ENCODE data around the gene TOR4A.

Gene TOR4A

DNA sequence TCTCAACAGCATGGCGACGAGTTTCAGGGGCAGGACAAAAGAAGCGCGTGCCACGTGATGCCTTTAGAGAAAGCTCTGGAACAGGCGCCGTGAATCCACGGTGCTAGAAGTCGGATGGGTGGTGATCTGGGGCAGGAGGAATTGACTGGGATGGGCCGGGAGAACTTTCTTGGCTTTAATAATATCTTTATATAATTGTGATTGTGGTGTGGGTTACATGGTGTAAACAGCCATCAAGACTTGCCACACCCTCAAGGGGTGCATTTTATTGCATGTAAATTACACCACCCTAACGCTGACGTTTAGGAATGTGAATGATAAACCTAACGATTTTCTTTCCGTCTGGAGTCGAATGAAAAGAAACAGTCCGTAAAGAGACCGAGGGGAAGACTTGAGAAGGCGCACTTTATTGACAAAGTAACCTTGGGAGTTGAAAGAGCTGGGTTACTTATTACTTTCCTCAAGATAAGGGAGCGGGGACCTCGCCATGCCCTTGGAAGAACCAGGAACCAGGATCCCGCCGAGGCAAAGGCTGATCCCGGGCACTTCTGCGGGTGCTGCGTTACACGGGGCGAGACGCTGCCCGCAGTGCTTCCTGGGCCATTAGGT is 16.1 kb downstream of the TOR4A start:
- no peak overlapping the region for H3K27ac ChIP-seq
- no peak for DNase-seq (ENCODE audit: low read depth, low spot score)
- no peaks in the 10 kb centered on the region; the same call in 1 of the 2 replicates for H3K9me3 ChIP-seq (ENCODE audit: low read depth, low read length)
- no peak overlapping the region for H3K9ac ChIP-seq (ENCODE audit: insufficient read length)
- H3K36me3 ChIP-seq (ENCODE audit: insufficient read depth, low read length): no peaks in the 10 kb centered on the region
- TF ChIP-seq EZH2 (IDR thresholded peaks at IDR 0.05) (no peak), POLR2AphosphoS5 (IDR thresholded peaks at IDR 0.05; ENCODE audit: borderline replicate concordance, low read depth, low read length) (no peak), FOXP2 (optimal IDR thresholded peaks at IDR 0.05; ENCODE audit: control extremely low read depth, extremely low read length, insufficient read depth) (no peak)
- H3K4me3 ChIP-seq: no peak overlapping the region

- TF ChIP-seq POLR2AphosphoS5 (IDR thresholded peaks at IDR 0.05; ENCODE audit: borderline replicate concordance, low read depth, low read length) (no peak), FOXP2 (optimal IDR thresholded peaks at IDR 0.05; ENCODE audit: control extremely low read depth, extremely low read length, insufficient read depth) (no peak), EZH2 (IDR thresholded peaks at IDR 0.05) (no peak)
- no peak overlapping the region for H3K9ac ChIP-seq (ENCODE audit: insufficient read length)
- DNase-seq (ENCODE audit: low read depth, low spot score): no peak
- H3K9me3 ChIP-seq (ENCODE audit: low read depth, low read length): no peaks in the 10 kb centered on the region; the same call in 1 of the 2 replicates
- no peaks in the 10 kb centered on the region for H3K36me3 ChIP-seq (ENCODE audit: insufficient read depth, low read length)
- no peak overlapping the region for H3K27ac ChIP-seq
- H3K4me3 ChIP-seq: no peak overlapping the region
These were observed 16.7 kb downstream of the TOR4A start for GRCh38 chr9:137294091-137294680.

DNA sequence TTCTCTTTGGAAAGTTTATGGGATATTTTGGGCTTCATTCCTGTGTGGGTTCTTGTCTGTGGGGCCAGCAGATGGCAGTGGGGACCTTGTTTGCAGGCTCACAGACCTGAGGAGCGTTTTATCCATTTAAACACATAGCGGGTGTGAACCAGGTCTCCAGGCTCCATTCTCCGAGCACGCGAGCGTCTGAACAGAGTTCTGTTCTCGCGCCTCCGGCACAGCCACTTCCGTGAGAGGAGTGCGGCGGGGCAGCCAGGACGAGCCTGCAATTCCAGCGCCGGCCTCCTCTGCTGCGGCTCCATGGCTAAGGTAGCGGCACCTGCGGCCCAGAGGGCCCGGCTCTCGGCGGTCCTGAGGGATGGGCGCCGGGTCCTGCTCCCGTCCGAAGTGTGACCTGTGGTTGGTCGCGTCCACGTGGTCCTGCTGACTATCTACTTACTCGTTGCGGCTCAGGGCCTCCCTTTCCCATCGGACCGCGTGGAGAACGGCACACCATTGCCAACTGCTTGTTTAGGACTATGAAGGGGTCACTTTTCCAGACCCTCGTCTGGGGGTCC is 17.2 kb downstream of the TOR4A start:
- peak overlapping the region; percentile 60 for H3K4me3 ChIP-seq
- H3K36me3 ChIP-seq (ENCODE audit: insufficient read depth, low read length): no peaks in the 10 kb centered on the region
- H3K9ac ChIP-seq (ENCODE audit: insufficient read length): no peak overlapping the region
- DNase-seq (ENCODE audit: low read depth, low spot score): no peak
- TF ChIP-seq POLR2AphosphoS5 (IDR thresholded peaks at IDR 0.05; ENCODE audit: borderline replicate concordance, low read depth, low read length): no peak
- no peak for TF ChIP-seq FOXP2 (optimal IDR thresholded peaks at IDR 0.05; ENCODE audit: control extremely low read depth, extremely low read length, insufficient read depth)
- no peak for TF ChIP-seq EZH2 (IDR thresholded peaks at IDR 0.05)
- no peaks in the 10 kb centered on the region; the same call in 1 of the 2 replicates for H3K9me3 ChIP-seq (ENCODE audit: low read depth, low read length)
- no peak overlapping the region for H3K27ac ChIP-seq

GRCh38 chr9:137295238-137295811 is 17.8 kb downstream of the TOR4A start:
- H3K9me3 ChIP-seq (ENCODE audit: low read depth, low read length): no peaks in the 10 kb centered on the region; the same call in 1 of the 2 replicates
- no peak for DNase-seq (ENCODE audit: low read depth, low spot score)
- H3K9ac ChIP-seq (ENCODE audit: insufficient read length): no peak overlapping the region
- no peak for TF ChIP-seq EZH2 (IDR thresholded peaks at IDR 0.05)
- TF ChIP-seq FOXP2 (optimal IDR thresholded peaks at IDR 0.05; ENCODE audit: control extremely low read depth, extremely low read length, insufficient read depth): no peak
- no peak for TF ChIP-seq POLR2AphosphoS5 (IDR thresholded peaks at IDR 0.05; ENCODE audit: borderline replicate concordance, low read depth, low read length)
- H3K27ac ChIP-seq: no peak overlapping the region
- no peaks in the 10 kb centered on the region for H3K36me3 ChIP-seq (ENCODE audit: insufficient read depth, low read length)
- H3K4me3 ChIP-seq: peak overlapping the region; percentile 60

- H3K4me3 ChIP-seq: peak overlapping the region; percentile 60; the same call in 1 of the 2 replicates
- TF ChIP-seq EZH2 (IDR thresholded peaks at IDR 0.05): no peak
- no peak for TF ChIP-seq FOXP2 (optimal IDR thresholded peaks at IDR 0.05; ENCODE audit: control extremely low read depth, extremely low read length, insufficient read depth)
- TF ChIP-seq POLR2AphosphoS5 (IDR thresholded peaks at IDR 0.05; ENCODE audit: borderline replicate concordance, low read depth, low read length): no peak
- no peaks in the 10 kb centered on the region for H3K36me3 ChIP-seq (ENCODE audit: insufficient read depth, low read length)
- H3K9me3 ChIP-seq (ENCODE audit: low read depth, low read length): no peaks in the 10 kb centered on the region; the same call in 1 of the 2 replicates
- DNase-seq (ENCODE audit: low read depth, low spot score): no peak
- H3K27ac ChIP-seq: no peak overlapping the region
- no peak overlapping the region for H3K9ac ChIP-seq (ENCODE audit: insufficient read length)
These were observed 18.5 kb downstream of the TOR4A start for GRCh38 chr9:137295849-137296669.

DNA sequence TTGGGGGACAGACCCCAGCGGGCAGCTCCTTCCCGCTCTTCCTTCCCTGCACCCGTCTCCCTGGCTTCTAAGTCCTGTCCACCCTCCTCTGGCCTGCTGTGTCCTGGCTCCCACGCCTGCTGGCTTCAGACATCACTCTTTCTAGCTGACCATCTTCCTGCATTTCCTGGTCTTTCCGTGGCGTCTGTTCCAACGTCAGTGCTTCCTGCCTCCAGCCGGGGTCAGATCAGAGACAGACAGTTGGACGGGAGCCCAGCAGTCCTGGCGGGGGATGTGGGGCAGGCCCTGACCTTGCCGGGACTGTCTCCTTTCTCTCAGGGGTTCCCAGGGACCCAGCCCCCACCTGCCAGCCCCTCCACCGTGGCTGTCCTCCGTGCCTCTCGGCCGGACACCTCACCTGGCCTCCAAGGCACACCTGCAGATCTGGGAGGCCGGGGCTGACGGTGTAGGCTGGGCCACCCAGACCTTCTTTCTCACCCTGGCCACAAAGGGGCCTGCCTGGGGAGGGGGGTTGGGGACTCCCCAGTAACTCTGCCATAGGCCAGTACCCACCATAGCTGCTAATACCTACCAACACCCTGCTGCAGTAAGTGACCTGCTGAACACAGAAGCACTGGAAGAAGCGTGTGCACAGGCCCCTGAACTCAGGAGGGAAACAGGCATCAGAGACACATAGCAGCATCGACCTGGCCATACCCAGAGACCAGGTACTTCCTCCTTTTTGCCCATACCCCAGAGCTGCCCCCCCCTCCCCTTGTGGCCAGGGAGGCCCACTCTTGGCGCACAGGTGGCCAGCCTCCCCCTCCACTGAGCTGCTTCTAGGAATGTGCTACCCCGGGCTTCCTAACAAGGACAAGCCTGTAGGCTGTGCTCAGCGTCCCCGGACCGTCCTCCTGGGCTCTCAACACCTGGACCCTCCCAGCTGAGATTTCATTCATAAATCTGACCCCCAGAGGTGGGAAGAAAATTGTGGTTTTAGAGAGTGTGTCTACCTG is 19.4 kb downstream of the TOR4A start:
- TF ChIP-seq EZH2 (IDR thresholded peaks at IDR 0.05): no peak
- TF ChIP-seq FOXP2 (optimal IDR thresholded peaks at IDR 0.05; ENCODE audit: control extremely low read depth, extremely low read length, insufficient read depth): no peak
- TF ChIP-seq POLR2AphosphoS5 (IDR thresholded peaks at IDR 0.05; ENCODE audit: borderline replicate concordance, low read depth, low read length): no peak
- H3K9ac ChIP-seq (ENCODE audit: insufficient read length): no peak overlapping the region
- no peaks in the 10 kb centered on the region; the same call in 1 of the 2 replicates for H3K9me3 ChIP-seq (ENCODE audit: low read depth, low read length)
- no peak for DNase-seq (ENCODE audit: low read depth, low spot score)
- H3K4me3 ChIP-seq: no peak overlapping the region
- no peaks in the 10 kb centered on the region for H3K36me3 ChIP-seq (ENCODE audit: insufficient read depth, low read length)
- H3K27ac ChIP-seq: no peak overlapping the region

DNA sequence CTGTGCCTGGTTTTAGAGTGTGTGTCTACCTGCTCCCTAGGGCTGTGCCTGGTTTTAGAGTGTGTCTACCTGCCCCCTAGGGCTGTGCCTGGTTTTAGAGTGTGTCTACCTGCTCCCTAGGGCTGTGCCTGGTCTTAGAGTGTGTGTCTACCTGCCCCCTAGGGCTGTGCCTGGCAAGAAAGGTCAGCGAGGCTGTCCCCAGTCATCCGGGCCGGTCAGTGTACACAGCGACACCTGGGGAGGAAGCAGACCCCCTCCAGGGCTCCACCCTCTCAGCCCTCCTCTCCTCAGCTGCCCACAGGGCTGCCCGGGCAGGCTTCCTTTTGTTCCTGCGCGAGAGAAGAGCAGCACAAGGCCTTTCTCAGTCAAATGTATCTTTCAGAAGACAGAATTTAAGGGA is 20.4 kb downstream of the TOR4A start:
- Histone ChIP-seq H3K9ac (ENCODE audit: insufficient read length) (no peak overlapping the region), H3K4me3 (no peak overlapping the region), H3K27ac (no peak overlapping the region), H3K36me3 (ENCODE audit: insufficient read depth, low read length) (no peaks in the 10 kb centered on the region), H3K9me3 (ENCODE audit: low read depth, low read length) (no peaks in the 10 kb centered on the region; the same call in 1 of the 2 replicates)
- TF ChIP-seq POLR2AphosphoS5 (IDR thresholded peaks at IDR 0.05; ENCODE audit: borderline replicate concordance, low read depth, low read length) (no peak), EZH2 (IDR thresholded peaks at IDR 0.05) (no peak), FOXP2 (optimal IDR thresholded peaks at IDR 0.05; ENCODE audit: control extremely low read depth, extremely low read length, insufficient read depth) (no peak)
- no peak for DNase-seq (ENCODE audit: low read depth, low spot score)

Measured in SK-N-MC (cell line).